GM06990 (cell line): ENCODE results near the gene GADD45GIP1.
A peak's percentile ranks its signal among the peaks of the same experiment; 100 is the strongest.
"Not testable (repeated sequence)": the region's sequence is repeated elsewhere in the genome, so short reads cannot be mapped to it uniquely, and the experiment has no call there.

Experiments used
- DNase-seq: peaks from one replicate; pipeline ENCODE4 v3.0.0-alpha.2; 2011; ENCODE audit not compliant: insufficient read length; ENCODE audit errors: extremely low read depth
- H3K27me3 ChIP-seq: replicated peaks from 2 replicates; pipeline ENCODE4 v1.6.0; 2011; ENCODE audit warnings: low read length; ENCODE audit not compliant: control insufficient read depth, insufficient read depth
- H3K36me3 ChIP-seq: 2 replicates; pipeline ENCODE4 v1.5.1; 2011; ENCODE audit warnings: low read length; ENCODE audit not compliant: control insufficient read depth, insufficient read depth
- H3K4me3 ChIP-seq: replicated peaks from 2 replicates; pipeline ENCODE4 v1.5.1; 2011; ENCODE audit warnings: low read depth, mild to moderate bottlenecking, control low read depth, low read length
- TF ChIP-seq, protein P1 (sequence below): IDR thresholded peaks from 2 replicates; pipeline ENCODE4 v1.5.1; 2011; ENCODE audit warnings: low read length, control low read depth, mild to moderate bottlenecking, inconsistent platforms; ENCODE audit not compliant: insufficient read depth, poor library complexity, severe bottlenecking

The GADD45GIP1 gene

DNA sequence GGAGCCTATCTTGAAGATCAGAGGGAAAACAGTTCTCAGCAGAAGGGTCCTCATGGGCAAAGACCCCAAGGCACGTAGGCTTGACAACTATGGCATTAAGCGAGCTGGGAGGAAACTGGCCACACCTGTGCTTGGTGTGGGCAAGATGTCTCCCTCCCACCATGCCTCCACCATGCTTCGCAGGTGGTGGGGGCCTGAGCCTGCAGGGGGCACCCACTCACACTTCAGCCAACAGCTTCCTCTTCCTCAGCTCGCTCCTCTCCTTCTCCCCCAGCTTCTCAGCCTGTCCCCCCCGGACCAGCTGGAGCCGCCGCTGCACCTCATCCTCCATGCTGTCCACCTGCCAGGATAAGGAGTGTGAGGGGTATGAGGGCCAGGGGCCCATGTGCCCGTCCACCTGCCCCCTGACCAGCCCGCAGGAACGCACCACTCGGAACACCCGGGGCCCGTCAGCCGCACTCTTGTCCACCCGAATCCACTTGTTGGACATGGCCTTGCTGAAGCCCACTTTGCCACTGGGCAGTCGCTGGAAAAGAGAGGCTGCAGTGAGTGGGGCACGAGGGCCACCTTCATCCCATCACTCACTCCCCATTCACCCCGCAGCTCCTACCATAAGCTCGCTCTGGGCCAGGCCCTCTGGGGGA lies 26.9 kb downstream of the GADD45GIP1 start:
- no peaks in the 10 kb centered on the region for H3K27me3 ChIP-seq
- H3K4me3 ChIP-seq, result no peak overlapping the region
- H3K36me3 ChIP-seq, result peaks cover 26% of the 10 kb centered on the region
- DNase-seq, result no peak
- TF ChIP-seq, protein P1, sequence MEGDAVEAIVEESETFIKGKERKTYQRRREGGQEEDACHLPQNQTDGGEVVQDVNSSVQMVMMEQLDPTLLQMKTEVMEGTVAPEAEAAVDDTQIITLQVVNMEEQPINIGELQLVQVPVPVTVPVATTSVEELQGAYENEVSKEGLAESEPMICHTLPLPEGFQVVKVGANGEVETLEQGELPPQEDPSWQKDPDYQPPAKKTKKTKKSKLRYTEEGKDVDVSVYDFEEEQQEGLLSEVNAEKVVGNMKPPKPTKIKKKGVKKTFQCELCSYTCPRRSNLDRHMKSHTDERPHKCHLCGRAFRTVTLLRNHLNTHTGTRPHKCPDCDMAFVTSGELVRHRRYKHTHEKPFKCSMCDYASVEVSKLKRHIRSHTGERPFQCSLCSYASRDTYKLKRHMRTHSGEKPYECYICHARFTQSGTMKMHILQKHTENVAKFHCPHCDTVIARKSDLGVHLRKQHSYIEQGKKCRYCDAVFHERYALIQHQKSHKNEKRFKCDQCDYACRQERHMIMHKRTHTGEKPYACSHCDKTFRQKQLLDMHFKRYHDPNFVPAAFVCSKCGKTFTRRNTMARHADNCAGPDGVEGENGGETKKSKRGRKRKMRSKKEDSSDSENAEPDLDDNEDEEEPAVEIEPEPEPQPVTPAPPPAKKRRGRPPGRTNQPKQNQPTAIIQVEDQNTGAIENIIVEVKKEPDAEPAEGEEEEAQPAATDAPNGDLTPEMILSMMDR, result peak; percentile 5

DNA sequence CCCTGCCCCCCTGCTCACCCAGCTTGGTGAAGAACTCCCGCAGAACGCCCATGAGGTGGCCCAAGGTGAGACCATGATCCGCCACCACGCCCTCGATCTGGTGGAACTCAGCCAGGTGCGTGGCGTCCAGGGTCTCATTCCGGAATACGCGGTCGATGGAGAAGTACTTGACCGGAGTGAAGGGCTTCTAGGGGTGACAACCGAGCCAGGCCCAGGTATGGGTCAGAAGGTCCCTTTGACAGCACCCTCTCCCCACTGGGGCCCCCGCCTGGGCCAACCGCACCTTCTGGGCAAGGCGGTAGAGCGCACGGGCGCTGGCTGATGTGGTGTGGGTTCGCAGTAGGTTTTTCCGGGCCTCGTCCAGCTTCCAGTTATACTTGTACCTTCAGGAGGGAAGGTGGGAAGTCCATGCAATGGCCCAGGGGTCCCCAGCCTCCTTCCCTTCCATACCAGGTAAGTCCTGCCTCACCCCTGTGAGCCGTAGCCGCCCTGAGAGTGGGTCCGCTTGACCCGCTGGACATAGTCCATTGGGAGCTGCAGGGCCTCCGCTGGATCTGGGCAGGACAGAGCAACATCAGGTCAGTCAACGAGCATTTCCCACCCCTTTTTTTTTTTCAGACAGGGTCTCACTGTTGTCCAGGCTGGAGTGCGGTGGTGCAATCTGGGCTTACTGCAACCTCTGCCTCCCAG lies 32.3 kb downstream of the GADD45GIP1 start:
- H3K36me3 ChIP-seq, result peaks cover 37% of the 10 kb centered on the region
- TF ChIP-seq, protein P1, result no peak
- H3K4me3 ChIP-seq, result no peak overlapping the region
- no peak for DNase-seq
- H3K27me3 ChIP-seq, result no peaks in the 10 kb centered on the region

DNA sequence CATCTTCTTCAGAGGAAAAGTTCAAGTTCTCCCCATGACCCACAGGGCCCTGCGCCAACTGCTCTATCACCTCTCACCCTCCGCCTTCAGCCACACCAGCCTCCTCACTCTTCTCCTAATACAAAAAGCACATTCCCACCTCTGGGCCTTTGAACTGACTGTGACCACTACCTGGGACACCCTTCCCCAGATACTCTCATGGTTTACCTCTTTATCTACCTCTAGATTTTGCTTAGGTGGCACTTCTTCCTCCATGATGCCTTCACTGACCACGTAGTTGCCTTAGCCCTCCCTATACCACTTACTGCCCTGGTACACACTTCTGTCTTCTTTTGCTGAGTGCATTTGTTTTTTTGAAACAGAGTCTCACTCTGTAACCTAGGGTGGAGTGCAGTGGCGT lies 34.1 kb downstream of the GADD45GIP1 start:
- no peak overlapping the region for H3K4me3 ChIP-seq
- peaks cover 25% of the 10 kb centered on the region for H3K36me3 ChIP-seq
- no peaks in the 10 kb centered on the region for H3K27me3 ChIP-seq
- TF ChIP-seq, protein P1, result no peak
- no peak for DNase-seq

DNA sequence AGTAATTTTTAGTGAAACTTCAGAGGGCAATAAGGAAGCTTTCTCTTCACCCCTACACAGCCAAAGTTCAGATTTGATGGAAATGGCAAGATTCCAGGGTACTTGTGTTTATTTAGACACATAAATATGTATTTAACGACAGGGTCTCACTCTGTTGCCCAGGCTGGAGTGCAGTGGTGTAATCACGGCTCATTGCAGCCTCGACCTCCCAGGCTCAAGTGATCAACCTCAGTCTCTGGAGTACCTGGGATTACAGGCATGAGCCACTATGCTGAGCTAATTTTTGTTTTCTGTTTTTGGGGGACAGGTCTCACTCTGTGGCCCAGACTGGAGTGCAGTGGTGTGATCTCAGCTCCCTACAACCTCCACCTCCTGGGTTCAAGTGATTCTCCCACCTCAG lies 36.0 kb downstream of the GADD45GIP1 start:
- no peak overlapping the region for H3K4me3 ChIP-seq
- TF ChIP-seq, protein P1, result no peak
- peaks cover 20% of the 10 kb centered on the region for H3K36me3 ChIP-seq
- H3K27me3 ChIP-seq, result no peaks in the 10 kb centered on the region
- DNase-seq, result no peak

DNA sequence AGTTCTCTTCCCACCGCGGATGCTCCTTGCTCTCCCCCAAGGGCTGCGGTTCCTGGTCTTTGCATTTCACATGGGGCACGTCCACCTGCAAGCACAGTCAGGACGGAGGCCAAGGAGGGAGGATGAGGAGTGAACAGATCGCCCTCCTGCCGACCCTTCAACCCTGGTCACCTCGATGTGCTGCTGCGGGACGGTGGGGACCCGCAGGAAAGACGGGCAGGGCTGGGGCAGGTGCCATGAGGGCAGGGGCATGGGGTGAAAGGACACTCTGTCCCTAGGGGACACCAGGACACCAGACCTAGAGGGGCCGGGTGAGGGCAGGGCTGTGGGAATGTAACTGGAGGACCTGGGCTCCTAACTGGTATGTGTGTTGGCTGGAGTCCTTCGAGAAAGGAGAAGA lies 38.8 kb downstream of the GADD45GIP1 start:
- DNase-seq, result no peak
- peaks cover 4% of the 10 kb centered on the region for H3K36me3 ChIP-seq
- TF ChIP-seq, protein P1, result no peak
- H3K4me3 ChIP-seq, result no peak overlapping the region
- H3K27me3 ChIP-seq, result no peaks in the 10 kb centered on the region

DNA sequence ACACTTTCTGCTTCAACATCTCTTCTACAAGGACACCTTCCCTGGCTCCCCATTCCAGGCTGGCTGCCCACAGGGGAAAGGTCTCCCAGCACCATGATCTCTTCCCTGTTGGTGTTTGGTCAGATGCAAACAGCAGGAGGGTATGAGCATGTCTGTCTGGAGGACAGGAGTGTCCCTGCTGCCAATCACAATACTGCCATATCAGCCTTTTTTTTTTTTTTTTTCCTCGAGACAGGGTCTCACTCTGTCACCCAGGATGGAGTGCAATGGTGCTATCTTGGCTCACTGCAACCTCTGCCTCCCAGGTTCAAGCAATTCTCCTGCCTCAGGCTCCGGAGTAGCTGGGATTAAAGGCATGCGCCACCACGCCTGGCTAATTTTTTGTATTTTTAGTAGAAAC lies 41.2 kb downstream of the GADD45GIP1 start:
- H3K36me3 ChIP-seq, DNase-seq: not testable (repeated sequence)

More for the DNA sequence above, 41.2 kb downstream of the GADD45GIP1 start:
- not testable (repeated sequence) for H3K27me3 ChIP-seq, H3K4me3 ChIP-seq
